ENCODE data around the gene DHX15.

The DHX15 gene

DNA sequence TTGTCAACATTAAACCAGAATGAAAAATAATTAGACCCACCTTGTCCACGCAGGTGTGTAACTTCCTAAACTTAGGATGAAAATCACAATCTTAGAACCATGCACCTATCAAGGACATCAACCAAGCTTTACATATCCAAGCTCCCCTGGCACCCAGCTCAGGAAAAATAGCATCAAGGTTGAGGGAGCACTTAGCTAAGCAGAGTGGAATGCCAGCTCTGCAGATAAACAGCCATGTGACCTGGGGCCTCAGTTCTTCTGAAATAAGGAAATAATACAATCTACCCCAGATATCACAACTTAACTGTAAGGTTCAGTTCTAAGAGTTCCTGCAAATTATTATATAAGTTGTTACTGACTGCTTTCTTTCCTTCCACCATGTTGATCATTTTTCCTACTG is 64.7 kb downstream of the DHX15 start:
- Histone ChIP-seq H3K9me3 (ENCODE audit: control insufficient read depth, low read length) (no peaks in the 10 kb centered on the region), H3K36me3 (ENCODE audit: control insufficient read depth, insufficient read depth, low read length) (peaks cover 12% of the 10 kb centered on the region), H3K27ac (ENCODE audit: insufficient read depth, low read length, poor library complexity, severe bottlenecking) (no peak overlapping the region), H3K27me3 (replicated peaks; ENCODE audit: control insufficient read depth, insufficient read depth, low read length, poor library complexity, severe bottlenecking) (no peaks in the 10 kb centered on the region), H3K4me1 (ENCODE audit: control insufficient read depth, insufficient read depth, low read length, poor library complexity, severe bottlenecking) (no peaks in the 10 kb centered on the region), H3K4me3 (ENCODE audit: insufficient read depth, low read depth, low read length, poor library complexity, severe bottlenecking) (no peak overlapping the region)
- no peak for DNase-seq

DNA sequence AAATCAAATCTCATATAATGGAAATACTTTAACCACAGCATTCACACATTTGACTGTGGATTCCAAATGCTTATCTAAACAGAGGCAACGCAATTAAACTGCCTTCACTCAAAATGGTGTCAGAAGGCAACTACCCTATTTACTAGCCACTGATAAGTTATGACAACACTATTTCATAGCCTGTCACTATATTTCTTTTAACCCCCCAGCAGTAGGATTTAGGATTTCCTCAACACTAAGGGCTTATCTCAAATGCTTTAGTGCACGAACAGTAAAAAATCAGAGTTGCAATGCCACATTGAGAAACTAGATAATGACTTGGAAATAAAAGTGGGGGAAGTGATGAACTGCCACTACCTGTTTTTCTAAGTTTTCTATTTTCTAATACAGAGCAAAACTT is 66.7 kb downstream of the DHX15 start:
- no peaks in the 10 kb centered on the region for H3K27me3 ChIP-seq (replicated peaks; ENCODE audit: control insufficient read depth, insufficient read depth, low read length, poor library complexity, severe bottlenecking)
- H3K27ac ChIP-seq (ENCODE audit: insufficient read depth, low read length, poor library complexity, severe bottlenecking): no peak overlapping the region
- no peak overlapping the region for H3K4me3 ChIP-seq (ENCODE audit: insufficient read depth, low read depth, low read length, poor library complexity, severe bottlenecking)
- H3K9me3 ChIP-seq (ENCODE audit: control insufficient read depth, low read length): no peaks in the 10 kb centered on the region
- no peak for DNase-seq
- H3K4me1 ChIP-seq (ENCODE audit: control insufficient read depth, insufficient read depth, low read length, poor library complexity, severe bottlenecking): no peaks in the 10 kb centered on the region
- peaks cover 12% of the 10 kb centered on the region for H3K36me3 ChIP-seq (ENCODE audit: control insufficient read depth, insufficient read depth, low read length)

DNA sequence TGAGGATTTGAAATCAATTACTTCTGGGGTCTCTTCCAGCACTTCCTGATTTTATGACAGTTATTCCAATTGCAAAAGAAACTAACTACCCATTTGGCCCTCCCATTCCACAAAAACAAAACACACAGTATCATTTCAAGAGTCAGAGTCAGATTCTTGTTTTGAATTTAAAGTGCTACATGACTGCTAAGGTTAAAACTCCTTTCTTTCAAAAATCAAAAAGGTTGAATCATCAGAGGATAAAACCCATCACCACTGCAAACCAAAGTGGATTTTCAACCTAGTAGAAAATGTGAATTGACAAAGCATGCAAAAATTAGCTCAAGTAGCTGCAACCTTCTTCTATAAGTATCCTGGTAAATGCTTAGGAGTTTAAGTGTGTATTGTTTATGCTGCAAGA is 67.4 kb downstream of the DHX15 start:
- Histone ChIP-seq H3K27ac (ENCODE audit: insufficient read depth, low read length, poor library complexity, severe bottlenecking) (no peak overlapping the region), H3K4me1 (ENCODE audit: control insufficient read depth, insufficient read depth, low read length, poor library complexity, severe bottlenecking) (no peaks in the 10 kb centered on the region), H3K4me3 (ENCODE audit: insufficient read depth, low read depth, low read length, poor library complexity, severe bottlenecking) (no peak overlapping the region), H3K9me3 (ENCODE audit: control insufficient read depth, low read length) (no peaks in the 10 kb centered on the region), H3K27me3 (replicated peaks; ENCODE audit: control insufficient read depth, insufficient read depth, low read length, poor library complexity, severe bottlenecking) (no peaks in the 10 kb centered on the region), H3K36me3 (ENCODE audit: control insufficient read depth, insufficient read depth, low read length) (peaks cover 12% of the 10 kb centered on the region)
- DNase-seq: no peak

DNA sequence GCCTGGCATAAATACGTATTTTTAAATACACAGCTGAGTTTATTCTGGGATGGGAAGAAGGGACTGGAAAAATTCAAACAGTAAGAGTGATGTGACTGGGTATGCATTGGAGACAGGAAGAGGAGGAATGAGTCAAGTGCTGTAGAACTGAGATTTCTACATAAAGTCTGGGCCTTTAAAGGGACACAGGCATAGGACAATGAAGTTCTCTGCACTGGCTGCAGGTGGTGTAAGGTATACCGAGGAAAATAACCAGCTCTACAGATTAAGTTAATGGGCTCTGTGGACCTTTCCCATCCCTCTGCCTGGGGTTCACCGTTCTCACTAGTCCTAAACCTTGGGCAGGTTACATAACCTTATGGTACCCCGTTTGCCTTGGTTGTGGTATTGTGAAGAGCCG is 68.7 kb downstream of the DHX15 start:
- Histone ChIP-seq H3K9me3 (ENCODE audit: control insufficient read depth, low read length) (no peaks in the 10 kb centered on the region), H3K27me3 (replicated peaks; ENCODE audit: control insufficient read depth, insufficient read depth, low read length, poor library complexity, severe bottlenecking) (no peaks in the 10 kb centered on the region), H3K4me1 (ENCODE audit: control insufficient read depth, insufficient read depth, low read length, poor library complexity, severe bottlenecking) (no peaks in the 10 kb centered on the region), H3K4me3 (ENCODE audit: insufficient read depth, low read depth, low read length, poor library complexity, severe bottlenecking) (no peak overlapping the region), H3K36me3 (ENCODE audit: control insufficient read depth, insufficient read depth, low read length) (peaks cover 12% of the 10 kb centered on the region), H3K27ac (ENCODE audit: insufficient read depth, low read length, poor library complexity, severe bottlenecking) (no peak overlapping the region)
- no peak for DNase-seq

DNA sequence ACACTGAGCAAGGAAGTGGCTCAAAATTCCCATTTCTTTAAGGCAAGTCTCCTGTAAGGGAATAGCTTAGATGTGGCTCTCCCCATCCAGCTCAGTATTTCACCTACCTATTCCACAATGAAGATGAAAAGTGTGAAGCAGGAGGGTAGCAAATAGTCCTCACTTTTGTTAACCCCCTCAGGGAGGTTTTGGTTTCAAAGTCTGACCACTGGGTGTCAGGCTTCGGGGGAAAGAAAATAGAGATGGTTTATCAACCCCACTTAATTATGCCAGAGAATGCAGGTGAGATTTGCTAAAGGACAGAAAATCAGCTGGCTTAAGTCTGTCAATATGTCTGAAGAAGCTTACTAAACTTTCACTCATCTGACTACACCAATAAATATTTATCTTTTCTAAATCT is 69.5 kb downstream of the DHX15 start:
- Histone ChIP-seq H3K27ac (ENCODE audit: insufficient read depth, low read length, poor library complexity, severe bottlenecking) (no peak overlapping the region), H3K36me3 (ENCODE audit: control insufficient read depth, insufficient read depth, low read length) (peaks cover 9% of the 10 kb centered on the region), H3K4me1 (ENCODE audit: control insufficient read depth, insufficient read depth, low read length, poor library complexity, severe bottlenecking) (no peaks in the 10 kb centered on the region), H3K4me3 (ENCODE audit: insufficient read depth, low read depth, low read length, poor library complexity, severe bottlenecking) (no peak overlapping the region), H3K27me3 (replicated peaks; ENCODE audit: control insufficient read depth, insufficient read depth, low read length, poor library complexity, severe bottlenecking) (no peaks in the 10 kb centered on the region), H3K9me3 (ENCODE audit: control insufficient read depth, low read length) (no peaks in the 10 kb centered on the region)
- DNase-seq: no peak

DNA sequence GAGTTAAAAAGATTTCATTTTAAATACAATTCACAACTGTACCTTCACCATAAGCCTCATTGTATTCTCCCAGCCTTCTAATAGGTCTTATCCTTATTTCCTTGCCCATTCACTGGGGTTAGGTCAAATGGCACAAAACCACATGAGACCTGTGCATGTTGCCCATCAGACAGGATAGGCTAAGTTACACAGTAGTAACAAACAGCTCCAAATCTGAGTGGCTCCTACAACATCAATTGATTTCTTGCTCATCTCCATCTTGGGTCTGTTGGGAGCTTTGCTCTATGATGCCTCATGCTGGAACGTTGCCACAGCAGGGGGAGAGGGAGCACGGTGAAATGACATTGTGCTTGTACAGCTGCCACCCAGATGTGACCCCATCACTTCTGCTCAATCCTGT is 70.6 kb downstream of the DHX15 start:
- H3K27me3 ChIP-seq (replicated peaks; ENCODE audit: control insufficient read depth, insufficient read depth, low read length, poor library complexity, severe bottlenecking): no peaks in the 10 kb centered on the region
- no peak overlapping the region for H3K4me3 ChIP-seq (ENCODE audit: insufficient read depth, low read depth, low read length, poor library complexity, severe bottlenecking)
- DNase-seq: no peak
- H3K4me1 ChIP-seq (ENCODE audit: control insufficient read depth, insufficient read depth, low read length, poor library complexity, severe bottlenecking): no peaks in the 10 kb centered on the region
- no peak overlapping the region for H3K27ac ChIP-seq (ENCODE audit: insufficient read depth, low read length, poor library complexity, severe bottlenecking)
- H3K9me3 ChIP-seq (ENCODE audit: control insufficient read depth, low read length): no peaks in the 10 kb centered on the region
- peaks cover 4% of the 10 kb centered on the region for H3K36me3 ChIP-seq (ENCODE audit: control insufficient read depth, insufficient read depth, low read length)

DNA sequence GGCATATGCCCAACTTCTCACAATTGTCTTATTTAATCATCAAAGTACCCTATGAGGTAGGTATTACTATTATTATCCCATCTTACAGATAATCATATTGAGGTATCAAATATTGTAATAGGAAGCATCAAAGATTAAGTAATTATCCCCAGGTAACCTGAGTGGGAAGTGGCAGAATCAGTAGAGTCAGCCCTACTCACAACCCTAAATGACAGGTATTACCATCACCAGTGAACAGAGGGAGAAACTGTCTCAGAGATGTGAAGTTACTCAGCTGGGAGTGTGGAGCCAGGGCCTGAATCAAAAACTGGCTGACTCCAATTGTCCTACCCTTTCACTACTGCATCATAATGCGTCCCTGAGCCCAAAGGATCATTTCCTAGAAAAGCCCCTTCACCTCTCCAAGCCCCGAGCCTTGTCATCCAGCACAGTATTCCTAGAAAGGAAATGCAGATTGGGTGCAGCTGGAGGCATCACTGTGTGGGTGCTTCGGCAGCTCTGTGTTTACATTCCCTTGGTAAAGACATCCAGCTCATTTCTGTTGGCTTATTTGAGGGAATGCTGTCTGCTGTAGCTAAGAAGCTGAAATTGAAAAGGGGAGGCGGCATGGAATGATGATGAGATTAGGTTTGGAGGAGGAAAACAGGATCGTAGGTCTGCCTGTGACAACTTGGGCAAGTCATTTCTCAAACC is 72.8 kb downstream of the DHX15 start:
- no peaks in the 10 kb centered on the region for H3K27me3 ChIP-seq (replicated peaks; ENCODE audit: control insufficient read depth, insufficient read depth, low read length, poor library complexity, severe bottlenecking)
- H3K4me3 ChIP-seq (ENCODE audit: insufficient read depth, low read depth, low read length, poor library complexity, severe bottlenecking): no peak overlapping the region
- H3K36me3 ChIP-seq (ENCODE audit: control insufficient read depth, insufficient read depth, low read length): no peaks in the 10 kb centered on the region
- H3K4me1 ChIP-seq (ENCODE audit: control insufficient read depth, insufficient read depth, low read length, poor library complexity, severe bottlenecking): no peaks in the 10 kb centered on the region
- H3K27ac ChIP-seq (ENCODE audit: insufficient read depth, low read length, poor library complexity, severe bottlenecking): no peak overlapping the region
- DNase-seq: no peak
- no peaks in the 10 kb centered on the region for H3K9me3 ChIP-seq (ENCODE audit: control insufficient read depth, low read length)

DNA sequence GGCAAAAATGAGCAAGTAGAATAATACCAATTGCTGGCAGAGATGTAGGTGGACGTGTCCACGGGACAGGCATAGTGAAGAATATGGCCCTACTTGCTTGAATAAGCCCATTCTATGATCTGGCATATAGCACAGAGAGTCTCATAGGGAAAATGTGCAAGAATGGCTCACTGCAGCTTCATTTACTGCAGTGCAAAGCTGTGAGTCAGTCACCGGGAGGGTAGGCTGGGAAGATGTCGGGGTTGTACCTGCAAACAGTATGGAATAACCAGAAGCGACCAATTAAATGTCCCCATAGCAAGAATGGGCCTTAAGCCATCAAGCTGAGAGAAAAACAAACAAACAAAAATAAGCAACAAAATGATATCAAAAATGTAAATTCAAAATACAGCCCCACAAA is 74.3 kb downstream of the DHX15 start:
- DNase-seq: no peak
- Histone ChIP-seq H3K27ac (ENCODE audit: insufficient read depth, low read length, poor library complexity, severe bottlenecking) (no peak overlapping the region), H3K4me1 (ENCODE audit: control insufficient read depth, insufficient read depth, low read length, poor library complexity, severe bottlenecking) (no peaks in the 10 kb centered on the region), H3K27me3 (replicated peaks; ENCODE audit: control insufficient read depth, insufficient read depth, low read length, poor library complexity, severe bottlenecking) (no peaks in the 10 kb centered on the region), H3K4me3 (ENCODE audit: insufficient read depth, low read depth, low read length, poor library complexity, severe bottlenecking) (no peak overlapping the region), H3K36me3 (ENCODE audit: control insufficient read depth, insufficient read depth, low read length) (no peaks in the 10 kb centered on the region), H3K9me3 (ENCODE audit: control insufficient read depth, low read length) (no peaks in the 10 kb centered on the region)

DNA sequence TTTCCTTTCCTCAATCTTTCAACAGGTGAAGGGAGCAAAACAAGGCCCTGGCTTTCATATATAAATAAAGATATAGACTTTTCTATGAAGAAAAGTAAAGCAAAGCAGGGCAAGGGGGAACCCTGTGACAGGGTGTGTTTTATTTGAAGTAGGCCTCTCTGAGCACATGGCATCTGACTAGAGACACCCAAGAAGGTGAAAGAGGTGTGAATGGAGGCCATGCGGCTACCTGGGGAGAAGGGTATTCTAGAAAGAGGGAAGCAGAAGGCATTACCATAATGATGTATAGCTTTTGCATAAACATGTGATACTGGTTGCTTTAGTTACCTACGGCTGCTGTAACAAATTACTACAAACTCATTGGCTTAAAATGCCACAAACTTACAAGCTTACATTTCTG is 75.8 kb downstream of the DHX15 start:
- no peaks in the 10 kb centered on the region for H3K4me1 ChIP-seq (ENCODE audit: control insufficient read depth, insufficient read depth, low read length, poor library complexity, severe bottlenecking)
- H3K27ac ChIP-seq (ENCODE audit: insufficient read depth, low read length, poor library complexity, severe bottlenecking): no peak overlapping the region
- no peaks in the 10 kb centered on the region for H3K27me3 ChIP-seq (replicated peaks; ENCODE audit: control insufficient read depth, insufficient read depth, low read length, poor library complexity, severe bottlenecking)
- no peaks in the 10 kb centered on the region for H3K36me3 ChIP-seq (ENCODE audit: control insufficient read depth, insufficient read depth, low read length)
- no peaks in the 10 kb centered on the region for H3K9me3 ChIP-seq (ENCODE audit: control insufficient read depth, low read length)
- no peak overlapping the region for H3K4me3 ChIP-seq (ENCODE audit: insufficient read depth, low read depth, low read length, poor library complexity, severe bottlenecking)
- DNase-seq: no peak

DNA sequence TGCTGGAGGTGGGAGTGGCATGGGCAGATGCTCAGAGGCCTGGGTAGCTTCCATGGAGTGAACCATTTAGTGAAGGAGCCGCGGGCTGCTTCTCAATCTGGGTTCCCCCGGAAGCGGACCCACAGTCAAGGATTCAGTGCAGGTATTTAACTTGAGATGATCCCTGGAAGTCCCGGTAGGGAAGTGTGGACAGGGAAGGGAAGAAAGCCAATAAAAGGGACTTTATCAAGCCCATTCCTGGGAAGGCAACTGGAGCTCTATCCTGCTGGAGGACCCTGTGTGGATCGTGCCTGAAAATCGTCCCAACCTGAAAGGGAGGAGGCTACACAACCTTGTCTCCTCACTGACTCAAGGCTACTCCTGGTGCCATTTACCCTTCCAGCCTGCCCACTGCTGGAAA is 76.9 kb downstream of the DHX15 start:
- H3K36me3 ChIP-seq (ENCODE audit: control insufficient read depth, insufficient read depth, low read length): no peaks in the 10 kb centered on the region
- no peak for DNase-seq
- H3K4me1 ChIP-seq (ENCODE audit: control insufficient read depth, insufficient read depth, low read length, poor library complexity, severe bottlenecking): no peaks in the 10 kb centered on the region
- H3K27ac ChIP-seq (ENCODE audit: insufficient read depth, low read length, poor library complexity, severe bottlenecking): no peak overlapping the region
- no peak overlapping the region for H3K4me3 ChIP-seq (ENCODE audit: insufficient read depth, low read depth, low read length, poor library complexity, severe bottlenecking)
- no peaks in the 10 kb centered on the region for H3K9me3 ChIP-seq (ENCODE audit: control insufficient read depth, low read length)
- H3K27me3 ChIP-seq (replicated peaks; ENCODE audit: control insufficient read depth, insufficient read depth, low read length, poor library complexity, severe bottlenecking): no peaks in the 10 kb centered on the region
